ENCODE measurements around the gene RABGAP1L. TPM values are rescaled to one million over a fixed set of nuclear protein-coding genes. Genes with fewer than 3 reads are reported as not detected.

Gene RABGAP1L
- total and polyA plus RNA-seq, 2 of the 4 experiments (the other 2 are of a cell fraction) = 7.9 to 26.7 TPM

- Histone ChIP-seq H3K23ac (ENCODE audit: low read depth, low read length) (no peak overlapping the region), H3K56ac (ENCODE audit: extremely low read depth, insufficient read depth, low read length) (no peak overlapping the region), H4K5ac (ENCODE audit: low read depth, low read length) (no peak overlapping the region), H4K20me1 (ENCODE audit: insufficient read depth, low read length) (no peaks in the 10 kb centered on the region), H3K27me3 (ENCODE audit: control insufficient read depth, insufficient read depth, low read length) (no peaks in the 10 kb centered on the region; the same call in 1 of the 2 replicates), H2AFZ (replicated peaks; ENCODE audit: low read length, poor library complexity) (no peak overlapping the region), H3K14ac (replicated peaks; ENCODE audit: low read depth, low read length) (no peak overlapping the region), H3K4ac (ENCODE audit: low read depth, low read length) (no peak overlapping the region), H4K91ac (ENCODE audit: insufficient read depth, low read depth, low read length) (no peak overlapping the region), H4K8ac (ENCODE audit: low read depth in 2 of 2, low read length in 2 of 2) (no peak overlapping the region), H3K79me1 (ENCODE audit: low read depth in 1 of 2, low read length in 2 of 2) (no peaks in the 10 kb centered on the region), H3K9me3 (ENCODE audit: control insufficient read depth, insufficient read depth, low read length) (no peaks in the 10 kb centered on the region; the same call in 1 of the 2 replicates), H3K27ac (ENCODE audit: insufficient read depth, low read length) (no peak overlapping the region), H3K4me2 (ENCODE audit: low read depth, low read length) (no peak overlapping the region), H2AK9ac (replicated peaks; ENCODE audit: low read depth, low read length, poor library complexity) (no peak overlapping the region), H2BK5ac (ENCODE audit: low read depth, low read length, poor library complexity, severe bottlenecking) (no peak overlapping the region), H3K4me1 (ENCODE audit: control insufficient read depth, insufficient read depth, low read length) (no peaks in the 10 kb centered on the region), H3K9ac (ENCODE audit: low read depth, low read length) (no peak overlapping the region), H2AK5ac (ENCODE audit: low read depth, low read length) (no peak overlapping the region), H2BK15ac (ENCODE audit: low read depth, low read length) (no peak overlapping the region), H3K18ac (ENCODE audit: low read depth, low read length) (no peak overlapping the region), H3K4me3 (ENCODE audit: insufficient read depth, low read depth, low read length) (no peak overlapping the region), H3K9me1 (ENCODE audit: insufficient read depth, low read length) (no peaks in the 10 kb centered on the region), H2BK20ac (ENCODE audit: low read depth, low read length) (no peak overlapping the region), H2BK120ac (ENCODE audit: low read depth, low read length) (no peak overlapping the region), H3K36me3 (ENCODE audit: control insufficient read depth, insufficient read depth, low read length) (no peaks in the 10 kb centered on the region)
- CTCF ChIA-PET = no interaction called here
- in situ Hi-C loops (cut with MboI; ENCODE audit: low sequenced_read_pairs) = no loop called here
- dilution Hi-C loops (cut with HindIII; ENCODE audit: low sequenced_read_pairs, unreplicated experiment) = no loop called here
- ATAC-seq (ENCODE audit: low read depth) = no peak
- no peak for DNase-seq
- TF ChIP-seq FOS (IDR thresholded peaks at IDR 0.05; ENCODE audit: low read depth, low read length) (no peak), SMC3 (IDR thresholded peaks at IDR 0.05; ENCODE audit: low read depth, low read length) (no peak)
- POLR2A ChIA-PET (ENCODE audit: unreplicated experiment) = no interaction called here
- 40% methylated on average over 1 of the region's 6 CpGs; no CpG with 5 or more reads in 1 of the 2 experiments for WGBS, 2 experiments (ENCODE audit: extremely low coverage in 2 of 2, insufficient read length in 1 of 2)
- intact Hi-C loops (cut with micrococcal nuclease) = no loop called here
- BruUV-seq (replicated peaks) = no TSS peak
Observed at GRCh38 chr1:174131032-174131638, 28.2 kb upstream of the RABGAP1L start.
